Daoy (cell line): ENCODE data around the gene HIPK1. TPM values are rescaled to one million over a fixed set of nuclear protein-coding genes. Genes with fewer than 3 reads are reported as not detected.

Experiments
- DNase-seq: peaks from one replicate; pipeline ENCODE4 v3.0.0-alpha.2; 2015; ENCODE audit warnings: low read depth
- total RNA-seq: library from RNA; depleted of rRNA; stranded (reverse); fragments of >200 nt; shearing (Covaris generic); gene quantifications from 2 replicates; pipeline ENCODE4 v1.2.3, GENCODE V29; 2014; rRNA removed

HIPK1 gene
- total RNA-seq: 20.0 and 22.3 TPM in 2 replicates

- DNase-seq: peak; percentile 97
Observed at GRCh38 chr1:113928941-113929749, at the start of gene HIPK1. Gene HIPK1 (plus strand): TSS chr1:113929324.

GRCh38 chr1:113879739-113880038, 49.4 kb upstream of the HIPK1 start:
- no peak for DNase-seq

- DNase-seq: no peak
Observed at GRCh38 chr1:113881661-113882060, 47.5 kb upstream of the HIPK1 start.

GRCh38 chr1:113886417-113887401, 42.4 kb upstream of the HIPK1 start:
- no peak for DNase-seq

- DNase-seq: no peak
Observed at GRCh38 chr1:113887402-113888175, 41.5 kb upstream of the HIPK1 start, which contains the start of gene BCL2L15. Gene BCL2L15 (minus strand): TSS chr1:113887581. CDS start chr1:113887375, 206 bp downstream.

- no peak for DNase-seq
Observed at GRCh38 chr1:113890816-113891215, 38.3 kb upstream of the HIPK1 start.

- DNase-seq: no peak
Observed at GRCh38 chr1:113891631-113892220, 37.4 kb upstream of the HIPK1 start.

- DNase-seq: no peak
Observed at GRCh38 chr1:113893267-113893666, 35.9 kb upstream of the HIPK1 start.

GRCh38 chr1:113895098-113895497, 34.0 kb upstream of the HIPK1 start:
- DNase-seq: no peak

- no peak for DNase-seq
Observed at GRCh38 chr1:113895961-113896360, 33.2 kb upstream of the HIPK1 start.

- DNase-seq: no peak
Observed at GRCh38 chr1:113898241-113898814, 30.8 kb upstream of the HIPK1 start.

GRCh38 chr1:113899111-113899510, 30.0 kb upstream of the HIPK1 start:
- no peak for DNase-seq

- no peak for DNase-seq
Observed at GRCh38 chr1:113901191-113901590, 27.9 kb upstream of the HIPK1 start.

- DNase-seq: peak; percentile 26
Observed at GRCh38 chr1:113903501-113904292, 25.4 kb upstream of the HIPK1 start.

- no peak for DNase-seq
Observed at GRCh38 chr1:113904293-113904673, 24.8 kb upstream of the HIPK1 start.

- DNase-seq: peak; percentile 100
Observed at GRCh38 chr1:113904674-113905434, 24.3 kb upstream of the HIPK1 start, which contains the start of the genes AP4B1 and DCLRE1B. Gene AP4B1 (minus strand): TSS chr1:113904799. CDS start chr1:113904717, 82 bp downstream. Gene DCLRE1B (plus strand): TSS chr1:113905326. CDS start chr1:113905587, 261 bp downstream.

- peak; percentile 39 for DNase-seq
Observed at GRCh38 chr1:113905435-113905861, 23.7 kb upstream of the HIPK1 start.

GRCh38 chr1:113912594-113913311, 16.4 kb upstream of the HIPK1 start:
- DNase-seq: peak; percentile 31

- DNase-seq: no peak
Observed at GRCh38 chr1:113913312-113913668, 15.8 kb upstream of the HIPK1 start.
